Neural cell (in vitro differentiated cells): ENCODE results near the gene LFNG.

ENCODE experiments used
- EP300 ChIP-seq: fragments of 450-650 bp; conservative IDR thresholded peaks from 2 replicates; pipeline ENCODE4 v1.6.1; 2014; ENCODE audit warnings: antibody characterized with exemption, mild to moderate bottlenecking, moderate library complexity; ENCODE audit not compliant: poor library complexity, severe bottlenecking
- EZH2 ChIP-seq: fragments of 200-600, 300-800 bp; shearing (Covaris generic), sonication (generic); IDR thresholded peaks from 2 replicates; pipeline ENCODE4 v1.6.1; 2014; ENCODE audit warnings: antibody characterized with exemption, low read length, borderline replicate concordance, mild to moderate bottlenecking; ENCODE audit not compliant: insufficient read depth, poor library complexity, severe bottlenecking
- POLR2AphosphoS5 ChIP-seq: IDR thresholded peaks from 2 replicates; pipeline ENCODE4 v1.6.1; 2012
- RAD21 ChIP-seq: fragments of 450-650 bp; conservative IDR thresholded peaks from 2 replicates; pipeline ENCODE4 v1.6.1; 2014; ENCODE audit warnings: antibody characterized with exemption, mild to moderate bottlenecking, moderate library complexity
- SMC3 ChIP-seq: fragments of 450-650 bp; conservative IDR thresholded peaks from 2 replicates; pipeline ENCODE4 v1.6.1; 2014; ENCODE audit warnings: antibody characterized with exemption, mild to moderate bottlenecking, moderate library complexity; ENCODE audit not compliant: poor library complexity
- TAF1 ChIP-seq: IDR thresholded peaks from 2 replicates; pipeline ENCODE4 v1.6.1; 2012; ENCODE audit warnings: low read depth
- TF ChIP-seq, protein P1 (sequence below): fragments of 450-650 bp; IDR thresholded peaks from 2 replicates; pipeline ENCODE4 v1.5.1; 2014; ENCODE audit warnings: antibody characterized with exemption, mild to moderate bottlenecking, moderate library complexity; ENCODE audit not compliant: poor library complexity, severe bottlenecking

DNA sequence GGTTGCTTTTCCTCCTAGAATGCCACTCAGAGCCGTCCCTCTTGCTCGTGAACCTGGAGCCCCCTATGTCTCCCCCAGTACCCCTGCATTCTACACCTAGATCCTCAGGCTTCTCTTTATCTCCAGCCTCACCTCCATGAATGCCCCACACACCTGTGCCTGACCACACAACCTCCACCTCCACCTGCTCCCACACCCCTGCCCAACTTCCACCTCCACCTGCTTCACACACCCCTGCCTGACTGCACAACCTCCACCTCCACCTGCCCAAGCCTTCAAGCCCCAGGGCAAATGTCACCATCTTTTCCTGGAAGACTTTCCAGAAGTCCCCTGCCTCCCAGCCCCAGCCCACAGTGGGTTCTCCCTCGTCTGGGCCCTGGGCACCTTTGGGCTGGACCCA is 6.9 kb upstream of the LFNG start:
- TF ChIP-seq SMC3 (no peak), EZH2 (no peak), POLR2AphosphoS5 (no peak), EP300 (no peak), TAF1 (no peak), RAD21 (no peak)
- TF ChIP-seq, protein P1, sequence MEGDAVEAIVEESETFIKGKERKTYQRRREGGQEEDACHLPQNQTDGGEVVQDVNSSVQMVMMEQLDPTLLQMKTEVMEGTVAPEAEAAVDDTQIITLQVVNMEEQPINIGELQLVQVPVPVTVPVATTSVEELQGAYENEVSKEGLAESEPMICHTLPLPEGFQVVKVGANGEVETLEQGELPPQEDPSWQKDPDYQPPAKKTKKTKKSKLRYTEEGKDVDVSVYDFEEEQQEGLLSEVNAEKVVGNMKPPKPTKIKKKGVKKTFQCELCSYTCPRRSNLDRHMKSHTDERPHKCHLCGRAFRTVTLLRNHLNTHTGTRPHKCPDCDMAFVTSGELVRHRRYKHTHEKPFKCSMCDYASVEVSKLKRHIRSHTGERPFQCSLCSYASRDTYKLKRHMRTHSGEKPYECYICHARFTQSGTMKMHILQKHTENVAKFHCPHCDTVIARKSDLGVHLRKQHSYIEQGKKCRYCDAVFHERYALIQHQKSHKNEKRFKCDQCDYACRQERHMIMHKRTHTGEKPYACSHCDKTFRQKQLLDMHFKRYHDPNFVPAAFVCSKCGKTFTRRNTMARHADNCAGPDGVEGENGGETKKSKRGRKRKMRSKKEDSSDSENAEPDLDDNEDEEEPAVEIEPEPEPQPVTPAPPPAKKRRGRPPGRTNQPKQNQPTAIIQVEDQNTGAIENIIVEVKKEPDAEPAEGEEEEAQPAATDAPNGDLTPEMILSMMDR = no peak
